GM23338 (cell line): ENCODE measurements around the gene FRMPD1. TPM values are rescaled to one million over a fixed set of nuclear protein-coding genes. Genes with fewer than 3 reads are reported as not detected.

ENCODE experiments used
- ATAC-seq: fragments of 200-7000 bp; cut with Tn5 transposase; 3 replicates; pipeline ENCODE4 v1.9.1; 2020
- DNase-seq: peaks from one replicate; pipeline ENCODE4 v3.0.0-alpha.2; 2015; ENCODE audit warnings: low spot score
- H2AFZ ChIP-seq: fragments of 200-600 bp; sonication (generic); 2 replicates; pipeline ENCODE4 v1.8.0; 2016; ENCODE audit warnings: antibody characterized with exemption, mild to moderate bottlenecking, moderate library complexity
- H3F3A ChIP-seq: fragments of 200-600 bp; sonication (generic); replicated peaks from 2 replicates; pipeline ENCODE4 v1.8.0; 2017; ENCODE audit warnings: antibody characterized with exemption, mixed run types, low read depth
- H3K27ac ChIP-seq: fragments of 200-600 bp; sonication (generic); 2 replicates; pipeline ENCODE4 v1.6.1; 2016; ENCODE audit warnings: low read depth
- H3K27me3 ChIP-seq: fragments of 200-600 bp; sonication (generic); 2 replicates; pipeline ENCODE4 v1.8.0; 2016; ENCODE audit warnings: mild to moderate bottlenecking, mixed run types, moderate library complexity; ENCODE audit not compliant: insufficient read depth
- H3K36me3 ChIP-seq: fragments of 200-600 bp; sonication (generic); 2 replicates; pipeline ENCODE4 v1.8.0; 2016; ENCODE audit warnings: mild to moderate bottlenecking; ENCODE audit not compliant: insufficient read depth
- H3K4me1 ChIP-seq: fragments of 200-600 bp; sonication (generic); 2 replicates; pipeline ENCODE4 v1.8.0; 2016; ENCODE audit warnings: mild to moderate bottlenecking, moderate library complexity; ENCODE audit not compliant: insufficient read depth
- H3K4me2 ChIP-seq: fragments of 200-600 bp; sonication (generic); 2 replicates; pipeline ENCODE4 v1.7.1; 2017; ENCODE audit warnings: mixed run types
- H3K4me3 ChIP-seq: fragments of 200-600 bp; sonication (generic); 2 replicates; pipeline ENCODE4 v1.6.1; 2016; ENCODE audit warnings: mixed run types
- H3K79me2 ChIP-seq: fragments of 200-600 bp; sonication (generic); replicated peaks from 2 replicates; pipeline ENCODE4 v1.8.0; 2017; ENCODE audit warnings: mild to moderate bottlenecking; ENCODE audit not compliant: insufficient read depth
- H3K9me2 ChIP-seq: fragments of 200-600 bp; sonication (generic); 2 replicates; pipeline ENCODE4 v1.8.0; 2017; ENCODE audit not compliant: insufficient read depth
- H4K20me1 ChIP-seq: fragments of 200-600 bp; sonication (generic); replicated peaks from 2 replicates; pipeline ENCODE4 v1.8.0; 2017; ENCODE audit warnings: mild to moderate bottlenecking; ENCODE audit not compliant: insufficient read depth
- H3K27ac Mint-ChIP-seq: 2 replicates; pipeline ENCODE4 v1.8.0; 2020; ENCODE audit warnings: inconsistent platforms, mild to moderate bottlenecking, moderate library complexity, mixed read lengths
- H3K27me3 Mint-ChIP-seq: 3 replicates; pipeline ENCODE4 v1.8.0; 2022; ENCODE audit warnings: low read depth, mild to moderate bottlenecking, moderate library complexity, mixed read lengths, inconsistent platforms; ENCODE audit not compliant: insufficient read depth, poor library complexity
- H3K36me3 Mint-ChIP-seq: 3 replicates; pipeline ENCODE4 v1.8.0; 2021; ENCODE audit warnings: low read depth, mild to moderate bottlenecking, inconsistent platforms, moderate library complexity, mixed read lengths
- H3K4me1 Mint-ChIP-seq: 3 replicates; pipeline ENCODE4 v1.8.0; 2020; ENCODE audit warnings: mild to moderate bottlenecking, inconsistent platforms, mixed read lengths
- H3K4me3 Mint-ChIP-seq: 3 replicates; pipeline ENCODE4 v1.8.0; 2021; ENCODE audit warnings: moderate library complexity, mild to moderate bottlenecking, inconsistent platforms, mixed read lengths
- H3K9me3 Mint-ChIP-seq: 3 replicates; pipeline ENCODE4 v1.8.0; 2020; ENCODE audit warnings: moderate library complexity, mild to moderate bottlenecking, inconsistent platforms, mixed read lengths
- CREB1 ChIP-seq: fragments of 250-450 bp; sonication (Bioruptor Pico); IDR thresholded peaks from 2 replicates; pipeline ENCODE4 v1.5.0; 2020; ENCODE audit warnings: low read depth, mild to moderate bottlenecking, moderate library complexity
- JUNB ChIP-seq: IDR thresholded peaks from one replicate; pipeline ENCODE4 v1.6.1; 2016; ENCODE audit warnings: antibody characterized with exemption; ENCODE audit not compliant: unreplicated experiment
- NANOG ChIP-seq: IDR thresholded peaks from 2 replicates; pipeline ENCODE4 v1.6.1; 2016; ENCODE audit warnings: antibody characterized with exemption, borderline replicate concordance
- POLR2AphosphoS5 ChIP-seq: IDR thresholded peaks from 2 replicates; pipeline ENCODE4 v1.6.1; 2016; ENCODE audit warnings: antibody characterized with exemption, low read depth
- STAT1 ChIP-seq: IDR thresholded peaks from one replicate; pipeline ENCODE4 v1.6.1; 2016; ENCODE audit warnings: antibody characterized with exemption; ENCODE audit not compliant: unreplicated experiment
- ZNF114 ChIP-seq: fragments of 250-450 bp; sonication (Bioruptor Pico); IDR thresholded peaks from 2 replicates; pipeline ENCODE4 v1.5.0; 2020; ENCODE audit warnings: mild to moderate bottlenecking, moderate library complexity
- ZNF331 ChIP-seq: fragments of 250-450 bp; sonication (Bioruptor Pico); IDR thresholded peaks from 2 replicates; pipeline ENCODE4 v1.5.0; 2020; ENCODE audit warnings: low read depth, mild to moderate bottlenecking, moderate library complexity
- polyA plus RNA-seq: library from polyadenylated mRNA; unstranded; fragments of >200 nt; fragmentation: Nextera tagmentation; extraction: Ambion mirVana; gene quantifications from 2 replicates; pipeline ENCODE4 v1.2.1, GENCODE V29; 2016
- total RNA-seq: library from RNA; depleted of rRNA; stranded (reverse); fragments of >200 nt; shearing (Covaris generic); gene quantifications from 2 replicates; pipeline ENCODE4 v1.2.3, GENCODE V29; 2014
- TF ChIP-seq, protein P1 (sequence below), 2 experiments: fragments of 200-600 bp in 1 of 2; sonication (generic) in 1 of 2; conservative IDR thresholded peaks; 2 replicates each; pipeline versions ENCODE4 v1.5.1 to v1.6.1; 2016 to 2017; ENCODE audit warnings: antibody characterized with exemption in 2 of 2, low read depth in 2 of 2, mild to moderate bottlenecking in 2 of 2, moderate library complexity in 1 of 2
- TF ChIP-seq, protein P2 (sequence below): IDR thresholded peaks from one replicate; pipeline ENCODE4 v1.6.1; 2018; ENCODE audit warnings: antibody characterized with exemption; ENCODE audit not compliant: unreplicated experiment
- TF ChIP-seq, protein P3 (sequence below): IDR thresholded peaks from 2 replicates; pipeline ENCODE4 v1.6.1; 2016; ENCODE audit warnings: antibody characterized with exemption
- TF ChIP-seq, protein P4 (sequence below): fragments of 250-450 bp; sonication (Bioruptor Pico); IDR thresholded peaks from 2 replicates; pipeline ENCODE4 v1.5.0; 2020; ENCODE audit warnings: mild to moderate bottlenecking, moderate library complexity

The FRMPD1 gene
- total and polyA plus RNA-seq, 2 experiments from 2014 or later = 0.23 to 0.63 TPM

DNA sequence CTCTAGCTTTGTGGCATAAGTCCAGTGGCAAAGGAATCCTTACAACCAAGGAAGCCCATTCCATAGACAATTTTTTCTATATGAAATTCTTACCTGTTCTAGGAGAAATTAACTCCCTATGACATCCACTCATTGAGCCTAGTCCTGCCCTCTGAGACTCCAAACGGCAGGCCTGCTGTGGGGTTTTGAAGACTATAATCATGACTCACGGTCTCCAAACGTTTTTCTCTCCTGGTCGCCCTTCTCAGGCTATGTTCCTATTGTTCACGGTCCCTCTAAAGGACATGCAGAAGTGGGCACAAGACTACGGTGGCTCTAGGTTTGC lies 133.5 kb downstream of the FRMPD1 start (continued):
- no peak for TF ChIP-seq ZNF114 (CRISPR knock-in tag)
- TF ChIP-seq, protein P1, sequence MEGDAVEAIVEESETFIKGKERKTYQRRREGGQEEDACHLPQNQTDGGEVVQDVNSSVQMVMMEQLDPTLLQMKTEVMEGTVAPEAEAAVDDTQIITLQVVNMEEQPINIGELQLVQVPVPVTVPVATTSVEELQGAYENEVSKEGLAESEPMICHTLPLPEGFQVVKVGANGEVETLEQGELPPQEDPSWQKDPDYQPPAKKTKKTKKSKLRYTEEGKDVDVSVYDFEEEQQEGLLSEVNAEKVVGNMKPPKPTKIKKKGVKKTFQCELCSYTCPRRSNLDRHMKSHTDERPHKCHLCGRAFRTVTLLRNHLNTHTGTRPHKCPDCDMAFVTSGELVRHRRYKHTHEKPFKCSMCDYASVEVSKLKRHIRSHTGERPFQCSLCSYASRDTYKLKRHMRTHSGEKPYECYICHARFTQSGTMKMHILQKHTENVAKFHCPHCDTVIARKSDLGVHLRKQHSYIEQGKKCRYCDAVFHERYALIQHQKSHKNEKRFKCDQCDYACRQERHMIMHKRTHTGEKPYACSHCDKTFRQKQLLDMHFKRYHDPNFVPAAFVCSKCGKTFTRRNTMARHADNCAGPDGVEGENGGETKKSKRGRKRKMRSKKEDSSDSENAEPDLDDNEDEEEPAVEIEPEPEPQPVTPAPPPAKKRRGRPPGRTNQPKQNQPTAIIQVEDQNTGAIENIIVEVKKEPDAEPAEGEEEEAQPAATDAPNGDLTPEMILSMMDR (conservative IDR thresholded peaks at IDR 0.05; ENCODE audit: low read depth in 2 of 2) = no peak
- no peak for TF ChIP-seq POLR2AphosphoS5
- TF ChIP-seq, protein P2, sequence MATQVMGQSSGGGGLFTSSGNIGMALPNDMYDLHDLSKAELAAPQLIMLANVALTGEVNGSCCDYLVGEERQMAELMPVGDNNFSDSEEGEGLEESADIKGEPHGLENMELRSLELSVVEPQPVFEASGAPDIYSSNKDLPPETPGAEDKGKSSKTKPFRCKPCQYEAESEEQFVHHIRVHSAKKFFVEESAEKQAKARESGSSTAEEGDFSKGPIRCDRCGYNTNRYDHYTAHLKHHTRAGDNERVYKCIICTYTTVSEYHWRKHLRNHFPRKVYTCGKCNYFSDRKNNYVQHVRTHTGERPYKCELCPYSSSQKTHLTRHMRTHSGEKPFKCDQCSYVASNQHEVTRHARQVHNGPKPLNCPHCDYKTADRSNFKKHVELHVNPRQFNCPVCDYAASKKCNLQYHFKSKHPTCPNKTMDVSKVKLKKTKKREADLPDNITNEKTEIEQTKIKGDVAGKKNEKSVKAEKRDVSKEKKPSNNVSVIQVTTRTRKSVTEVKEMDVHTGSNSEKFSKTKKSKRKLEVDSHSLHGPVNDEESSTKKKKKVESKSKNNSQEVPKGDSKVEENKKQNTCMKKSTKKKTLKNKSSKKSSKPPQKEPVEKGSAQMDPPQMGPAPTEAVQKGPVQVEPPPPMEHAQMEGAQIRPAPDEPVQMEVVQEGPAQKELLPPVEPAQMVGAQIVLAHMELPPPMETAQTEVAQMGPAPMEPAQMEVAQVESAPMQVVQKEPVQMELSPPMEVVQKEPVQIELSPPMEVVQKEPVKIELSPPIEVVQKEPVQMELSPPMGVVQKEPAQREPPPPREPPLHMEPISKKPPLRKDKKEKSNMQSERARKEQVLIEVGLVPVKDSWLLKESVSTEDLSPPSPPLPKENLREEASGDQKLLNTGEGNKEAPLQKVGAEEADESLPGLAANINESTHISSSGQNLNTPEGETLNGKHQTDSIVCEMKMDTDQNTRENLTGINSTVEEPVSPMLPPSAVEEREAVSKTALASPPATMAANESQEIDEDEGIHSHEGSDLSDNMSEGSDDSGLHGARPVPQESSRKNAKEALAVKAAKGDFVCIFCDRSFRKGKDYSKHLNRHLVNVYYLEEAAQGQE = no peak
- TF ChIP-seq CREB1 (CRISPR knock-in tag) = no peak
- TF ChIP-seq NANOG = no peak
- TF ChIP-seq, protein P3, sequence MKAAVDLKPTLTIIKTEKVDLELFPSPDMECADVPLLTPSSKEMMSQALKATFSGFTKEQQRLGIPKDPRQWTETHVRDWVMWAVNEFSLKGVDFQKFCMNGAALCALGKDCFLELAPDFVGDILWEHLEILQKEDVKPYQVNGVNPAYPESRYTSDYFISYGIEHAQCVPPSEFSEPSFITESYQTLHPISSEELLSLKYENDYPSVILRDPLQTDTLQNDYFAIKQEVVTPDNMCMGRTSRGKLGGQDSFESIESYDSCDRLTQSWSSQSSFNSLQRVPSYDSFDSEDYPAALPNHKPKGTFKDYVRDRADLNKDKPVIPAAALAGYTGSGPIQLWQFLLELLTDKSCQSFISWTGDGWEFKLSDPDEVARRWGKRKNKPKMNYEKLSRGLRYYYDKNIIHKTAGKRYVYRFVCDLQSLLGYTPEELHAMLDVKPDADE = no peak
- no peak for TF ChIP-seq ZNF331

DNA sequence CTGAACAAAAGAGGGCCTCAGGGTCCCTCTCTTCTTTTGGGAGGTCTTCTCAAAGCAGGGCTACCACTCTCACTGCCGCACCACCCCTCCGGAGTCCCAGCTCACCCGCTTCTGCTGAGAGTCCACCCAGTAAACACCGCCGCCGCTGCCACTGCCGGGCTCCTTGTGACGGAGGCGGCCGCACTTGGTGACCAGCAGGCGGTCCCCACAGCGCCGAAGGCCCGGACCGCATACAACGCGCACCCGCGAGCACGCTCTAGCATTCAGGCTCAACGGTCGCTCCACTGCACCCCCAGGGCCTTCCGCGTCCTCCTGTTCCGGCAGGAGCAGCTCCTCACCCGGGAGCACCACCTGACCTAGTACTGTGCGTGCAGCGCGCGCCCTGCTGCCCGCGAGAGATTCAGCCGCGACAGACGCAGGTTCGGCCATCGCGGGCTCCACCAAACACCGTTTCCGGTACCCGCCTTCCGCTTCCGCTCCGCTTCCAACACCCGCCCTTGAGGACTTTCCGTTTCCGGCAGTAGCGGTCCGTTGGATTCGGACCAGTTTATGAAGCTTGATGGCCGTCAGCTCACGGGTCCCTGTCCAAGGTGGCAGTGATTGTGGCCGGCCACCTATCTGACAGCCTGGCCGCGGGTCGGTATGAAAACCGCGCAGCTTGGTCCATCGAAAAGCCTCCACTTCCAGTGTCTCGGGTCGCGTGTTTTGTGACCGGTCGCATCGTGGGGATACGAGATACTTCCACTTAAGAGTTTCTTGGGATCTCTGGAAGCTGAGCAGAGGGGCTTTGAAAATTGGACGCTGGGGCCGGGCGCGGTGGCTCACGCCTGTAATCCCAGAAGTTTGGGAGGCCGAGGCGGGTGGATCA lies 134.1 kb downstream of the FRMPD1 start, which contains the start of gene EXOSC3:
Gene EXOSC3 (minus strand): TSS at position 449 of the 868 bp plus-strand sequence. CDS start 20 bp downstream, at position 429.
- peaks cover 8% of the 10 kb centered on the region for H3K4me1 ChIP-seq
- ATAC-seq (peak; percentile 89), DNase-seq (peak; percentile 97)
- Mint-ChIP-seq H3K4me1 (peaks cover 11% of the 10 kb centered on the region), H3K27ac (peak within 1 kb of the TSS; percentile 95), H3K27me3 (peaks cover 8% of the 10 kb centered on the region), H3K9me3 (no peaks in the 10 kb centered on the region; the same call in 2 of the 3 replicates), H3K4me3 (peak within 1 kb of the TSS; percentile 97), H3K36me3 (peaks cover 38% of the 10 kb centered on the region)
- peak within 1 kb of the TSS; percentile 83; the same call in 1 of the 2 replicates for H3K27ac ChIP-seq
- peaks cover 40% of the 10 kb centered on the region for H3K79me2 ChIP-seq
- H3K36me3 ChIP-seq = peaks cover 39% of the 10 kb centered on the region
- H3F3A ChIP-seq = 0 out of 2 replicates have a peak, but pooled peaks cover 4% of the 10 kb centered on the region
- 0 out of 2 replicates have a peak, but pooled peaks cover 4% of the 10 kb centered on the region for H3K27me3 ChIP-seq
- H2AFZ ChIP-seq = peak within 1 kb of the TSS; percentile 96
- H3K4me3 ChIP-seq = peak within 1 kb of the TSS; percentile 99
- peaks cover 36% of the 10 kb centered on the region for H4K20me1 ChIP-seq
- peak within 1 kb of the TSS; percentile 100 for H3K4me2 ChIP-seq
- H3K9me2 ChIP-seq = no peaks in the 10 kb centered on the region
- TF ChIP-seq STAT1 = no peak
- TF ChIP-seq, protein P4, sequence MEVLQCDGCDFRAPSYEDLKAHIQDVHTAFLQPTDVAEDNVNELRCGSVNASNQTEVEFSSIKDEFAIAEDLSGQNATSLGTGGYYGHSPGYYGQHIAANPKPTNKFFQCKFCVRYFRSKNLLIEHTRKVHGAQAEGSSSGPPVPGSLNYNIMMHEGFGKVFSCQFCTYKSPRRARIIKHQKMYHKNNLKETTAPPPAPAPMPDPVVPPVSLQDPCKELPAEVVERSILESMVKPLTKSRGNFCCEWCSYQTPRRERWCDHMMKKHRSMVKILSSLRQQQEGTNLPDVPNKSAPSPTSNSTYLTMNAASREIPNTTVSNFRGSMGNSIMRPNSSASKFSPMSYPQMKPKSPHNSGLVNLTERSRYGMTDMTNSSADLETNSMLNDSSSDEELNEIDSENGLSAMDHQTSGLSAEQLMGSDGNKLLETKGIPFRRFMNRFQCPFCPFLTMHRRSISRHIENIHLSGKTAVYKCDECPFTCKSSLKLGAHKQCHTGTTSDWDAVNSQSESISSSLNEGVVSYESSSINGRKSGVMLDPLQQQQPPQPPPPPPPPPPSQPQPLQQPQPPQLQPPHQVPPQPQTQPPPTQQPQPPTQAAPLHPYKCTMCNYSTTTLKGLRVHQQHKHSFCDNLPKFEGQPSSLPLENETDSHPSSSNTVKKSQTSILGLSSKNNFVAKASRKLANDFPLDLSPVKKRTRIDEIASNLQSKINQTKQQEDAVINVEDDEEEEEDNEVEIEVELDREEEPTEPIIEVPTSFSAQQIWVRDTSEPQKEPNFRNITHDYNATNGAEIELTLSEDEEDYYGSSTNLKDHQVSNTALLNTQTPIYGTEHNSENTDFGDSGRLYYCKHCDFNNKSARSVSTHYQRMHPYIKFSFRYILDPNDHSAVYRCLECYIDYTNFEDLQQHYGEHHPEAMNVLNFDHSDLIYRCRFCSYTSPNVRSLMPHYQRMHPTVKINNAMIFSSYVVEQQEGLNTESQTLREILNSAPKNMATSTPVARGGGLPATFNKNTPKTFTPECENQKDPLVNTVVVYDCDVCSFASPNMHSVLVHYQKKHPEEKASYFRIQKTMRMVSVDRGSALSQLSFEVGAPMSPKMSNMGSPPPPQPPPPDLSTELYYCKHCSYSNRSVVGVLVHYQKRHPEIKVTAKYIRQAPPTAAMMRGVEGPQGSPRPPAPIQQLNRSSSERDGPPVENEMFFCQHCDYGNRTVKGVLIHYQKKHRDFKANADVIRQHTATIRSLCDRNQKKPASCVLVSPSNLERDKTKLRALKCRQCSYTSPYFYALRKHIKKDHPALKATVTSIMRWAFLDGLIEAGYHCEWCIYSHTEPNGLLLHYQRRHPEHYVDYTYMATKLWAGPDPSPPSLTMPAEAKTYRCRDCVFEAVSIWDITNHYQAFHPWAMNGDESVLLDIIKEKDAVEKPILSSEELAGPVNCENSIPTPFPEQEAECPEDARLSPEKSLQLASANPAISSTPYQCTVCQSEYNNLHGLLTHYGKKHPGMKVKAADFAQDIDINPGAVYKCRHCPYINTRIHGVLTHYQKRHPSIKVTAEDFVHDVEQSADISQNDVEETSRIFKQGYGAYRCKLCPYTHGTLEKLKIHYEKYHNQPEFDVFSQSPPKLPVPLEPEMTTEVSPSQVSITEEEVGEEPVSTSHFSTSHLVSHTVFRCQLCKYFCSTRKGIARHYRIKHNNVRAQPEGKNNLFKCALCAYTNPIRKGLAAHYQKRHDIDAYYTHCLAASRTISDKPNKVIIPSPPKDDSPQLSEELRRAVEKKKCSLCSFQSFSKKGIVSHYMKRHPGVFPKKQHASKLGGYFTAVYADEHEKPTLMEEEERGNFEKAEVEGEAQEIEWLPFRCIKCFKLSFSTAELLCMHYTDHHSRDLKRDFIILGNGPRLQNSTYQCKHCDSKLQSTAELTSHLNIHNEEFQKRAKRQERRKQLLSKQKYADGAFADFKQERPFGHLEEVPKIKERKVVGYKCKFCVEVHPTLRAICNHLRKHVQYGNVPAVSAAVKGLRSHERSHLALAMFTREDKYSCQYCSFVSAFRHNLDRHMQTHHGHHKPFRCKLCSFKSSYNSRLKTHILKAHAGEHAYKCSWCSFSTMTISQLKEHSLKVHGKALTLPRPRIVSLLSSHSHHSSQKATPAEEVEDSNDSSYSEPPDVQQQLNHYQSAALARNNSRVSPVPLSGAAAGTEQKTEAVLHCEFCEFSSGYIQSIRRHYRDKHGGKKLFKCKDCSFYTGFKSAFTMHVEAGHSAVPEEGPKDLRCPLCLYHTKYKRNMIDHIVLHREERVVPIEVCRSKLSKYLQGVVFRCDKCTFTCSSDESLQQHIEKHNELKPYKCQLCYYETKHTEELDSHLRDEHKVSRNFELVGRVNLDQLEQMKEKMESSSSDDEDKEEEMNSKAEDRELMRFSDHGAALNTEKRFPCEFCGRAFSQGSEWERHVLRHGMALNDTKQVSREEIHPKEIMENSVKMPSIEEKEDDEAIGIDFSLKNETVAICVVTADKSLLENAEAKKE (CRISPR knock-in tag) = no peak
- no peak for TF ChIP-seq JUNB
